AG04450 (cell line): Measurements from ENCODE around the gene MORF4L1. TPM values are rescaled to one million over a fixed set of nuclear protein-coding genes. Genes with fewer than 3 reads are reported as not detected.
"Not testable (repeated sequence)": the region's sequence is repeated elsewhere in the genome, so short reads cannot be mapped to it uniquely, and the experiment has no call there.

Experiments
- CTCF ChIA-PET: fragments of 300-600, 350-600 bp; formaldehyde crosslinking; extraction: SDS; loops from one replicate; lab custom pipeline; 2022; ENCODE audit warnings: antibody characterized with exemption, inconsistent platforms; lab: Charles Lee
- POLR2A ChIA-PET: fragments of 350-600 bp; formaldehyde crosslinking; extraction: SDS; loops from one replicate; lab custom pipeline; 2021; ENCODE audit warnings: antibody characterized with exemption, inconsistent platforms; lab: Yijun Ruan, JAX
- DNase-seq: peaks from one replicate; pipeline ENCODE4 v3.0.0-alpha.2; 2011; ENCODE audit warnings: low read depth, low spot score
- H3K27ac ChIP-seq: one replicate; pipeline ENCODE4 v1.5.1; 2012; ENCODE audit warnings: low read depth, low read length, control low read depth
- H3K27me3 ChIP-seq: one replicate; pipeline ENCODE4 v1.6.0; 2012; ENCODE audit warnings: low read length; ENCODE audit not compliant: control insufficient read depth, insufficient read depth
- H3K4me3 ChIP-seq: 2 replicates; pipeline ENCODE4 v1.5.1; 2011; ENCODE audit warnings: mild to moderate bottlenecking, low read depth, low read length, control low read depth
- H3K9me3 ChIP-seq: 2 replicates; pipeline ENCODE4 v1.5.1; 2012; ENCODE audit warnings: low read length; ENCODE audit not compliant: control insufficient read depth, insufficient read depth
- CTCF ChIP-seq: IDR thresholded peaks from 2 replicates; pipeline ENCODE4 v1.5.1; 2011; ENCODE audit warnings: low read depth, low read length, control low read depth, inconsistent platforms
- polyA plus RNA-seq: library from polyadenylated mRNA; depleted of rRNA; stranded (reverse); fragments of >200 nt; gene quantifications from 2 replicates; pipeline ENCODE4 v1.2.3, GENCODE V29; 2011

MORF4L1 gene
- polyA plus RNA-seq, 1 experiment, result 426 TPM

- no peaks in the 10 kb centered on the region; the same call in 1 of the 2 replicates for H3K9me3 ChIP-seq
- POLR2A ChIA-PET, result interaction anchor here (0.7 to 1.8 kb wide), 3 partner anchors 17 to 45 kb away, joined by 3 to 8 read pairs (median 5); partner anchors contain the start of gene MORF4L1
- no peak for TF ChIP-seq CTCF
- H3K27me3 ChIP-seq, result no peaks in the 10 kb centered on the region
- H3K27ac ChIP-seq, result no peak overlapping the region
- CTCF ChIA-PET, result interaction anchor here (0.6 to 1.5 kb wide), 3 partner anchors 44 to 1636 kb away, joined by 3 read pairs; partner anchors contain the start of gene ADAMTS7
- peak; percentile 50 for DNase-seq
- no peak overlapping the region for H3K4me3 ChIP-seq
Measured at GRCh38 chr15:78855746-78856145, 16.9 kb upstream of the MORF4L1 start.

GRCh38 chr15:78859971-78860719 is 12.5 kb upstream of the MORF4L1 start:
- DNase-seq, result peak; percentile 65

GRCh38 chr15:78865585-78865984 is 7.1 kb upstream of the MORF4L1 start:
- POLR2A ChIA-PET, H3K9me3 ChIP-seq, H3K27me3 ChIP-seq, DNase-seq, H3K4me3 ChIP-seq, CTCF ChIA-PET, H3K27ac ChIP-seq: not testable (repeated sequence)

More at GRCh38 chr15:78859971-78860719, 12.5 kb upstream of the MORF4L1 start:
- H3K9me3 ChIP-seq, result no peaks in the 10 kb centered on the region
- peak; percentile 61 for TF ChIP-seq CTCF
- ChIA-PET POLR2A (interaction anchor here (0.6 to 1.5 kb wide), 7 partner anchors 9 to 314 kb away, joined by 3 to 22 read pairs (median 3); partner anchors contain the start of gene MORF4L1), CTCF (interaction anchor here (0.6 kb wide), 1 partner anchor 13 kb away, joined by 3 read pairs; no protein-coding TSS in a partner anchor)
- H3K27ac ChIP-seq, result peak overlapping the region; percentile 93
- H3K4me3 ChIP-seq, result peak overlapping the region; percentile 62
- H3K27me3 ChIP-seq, result no peaks in the 10 kb centered on the region

GRCh38 chr15:78866031-78866430 is 6.7 kb upstream of the MORF4L1 start:
- POLR2A ChIA-PET, H3K27ac ChIP-seq, CTCF ChIA-PET, H3K4me3 ChIP-seq, H3K9me3 ChIP-seq, DNase-seq, H3K27me3 ChIP-seq: not testable (repeated sequence)

GRCh38 chr15:78866803-78867202 is 5.9 kb upstream of the MORF4L1 start:
- ChIA-PET POLR2A (no interaction called here), CTCF (no interaction called here)
- Histone ChIP-seq H3K27me3 (no peaks in the 10 kb centered on the region), H3K4me3 (no peak overlapping the region), H3K27ac (no peak overlapping the region), H3K9me3 (no peaks in the 10 kb centered on the region)
- no peak for DNase-seq
- TF ChIP-seq CTCF, result no peak

GRCh38 chr15:78868366-78868765 is 4.3 kb upstream of the MORF4L1 start:
- POLR2A ChIA-PET, result no interaction called here
- no peak for DNase-seq
- H3K4me3 ChIP-seq, result no peak overlapping the region
- no peak overlapping the region for H3K27ac ChIP-seq
- peaks cover 3% of the 10 kb centered on the region; the same call in 1 of the 2 replicates for H3K9me3 ChIP-seq
- H3K27me3 ChIP-seq, result no peaks in the 10 kb centered on the region
- CTCF ChIA-PET, result no interaction called here
- no peak for TF ChIP-seq CTCF

GRCh38 chr15:78871483-78872127 is 1.1 kb upstream of the MORF4L1 start:
- ChIA-PET POLR2A (interaction anchor here (0.7 to 2.1 kb wide), 2 partner anchors 15 to 20 kb away, joined by 3 to 8 read pairs; no protein-coding TSS in a partner anchor), CTCF (interaction anchor here (1.0 to 1.6 kb wide), 2 partner anchors 61 to 313 kb away, joined by 4 to 7 read pairs; partner anchors contain the start of gene ADAMTS7)
- not testable (repeated sequence) for H3K9me3 ChIP-seq, H3K27ac ChIP-seq, H3K27me3 ChIP-seq, H3K4me3 ChIP-seq, DNase-seq
